Mucosa of descending colon (tissue), 3 donors: ENCODE measurements around the gene GALNT1. TPM values are rescaled to one million over a fixed set of nuclear protein-coding genes. Genes with fewer than 3 reads are reported as not detected.

Experiments
- ATAC-seq: fragments of 200-7000 bp; cut with Tn5 transposase; one replicate; pipeline ENCODE4 v1.9.1; 2020; ENCODE audit warnings: mild to moderate bottlenecking, moderate library complexity
- DNase-seq, 3 donors: peaks; one replicate each; pipeline ENCODE4 v3.0.0-alpha.2; 2020
- H3K36me3 ChIP-seq: fragments of 200-600 bp; one replicate; pipeline ENCODE4 v1.8.0; 2021; ENCODE audit warnings: low read depth, mild to moderate bottlenecking
- H3K4me1 ChIP-seq: fragments of 200-600 bp; one replicate; pipeline ENCODE4 v1.8.0; 2021; ENCODE audit warnings: low read depth, mild to moderate bottlenecking
- H3K4me3 ChIP-seq: fragments of 200-600 bp; one replicate; pipeline ENCODE4 v1.8.0; 2021; ENCODE audit warnings: mild to moderate bottlenecking
- H3K9me3 ChIP-seq: fragments of 200-600 bp; one replicate; pipeline ENCODE4 v1.8.0; 2021; ENCODE audit warnings: mild to moderate bottlenecking
- CTCF ChIP-seq: fragments of 200-600 bp; IDR thresholded peaks from one replicate; pipeline ENCODE4 v1.8.0; 2022; ENCODE audit warnings: antibody characterized with exemption, mild to moderate bottlenecking
- intact Hi-C, 2 donors: fragments of 100-400 bp; cut with DNase I in 1 of 2; cut with micrococcal nuclease in 1 of 2; formaldehyde crosslinking; loops; one replicate each; pipeline versions ENCODE4 v1.11.0 to v1.11.1; 2022; cut with DNase I, micrococcal nuclease
- total RNA-seq, 3 donors: library from RNA; stranded (reverse); fragmentation: NEBNext Ultra II Directional in 2 of 3; extraction: Animal tissue kit (Norgen Biotek cat#: 25700) in 2 of 3; gene quantifications; one replicate each; pipeline versions ENCODE4 v1.2.1 to v1.2.4, GENCODE V29; 2021 to 2023
- donor health status: DM: no; HTN: no; CAD: no; lungs with moderate emphysema.
- donor health status: DM: no; HTN: no; CAD: no.
- donor health status: DM: no; HTN: yes; CAD: no.

Gene GALNT1
- total RNA-seq, 3 donors from 2014 or later = 82.7 to 118 (median 109) TPM

GRCh38 chr18:35641916-35642315, 60.4 kb downstream of the GALNT1 start:
- Histone ChIP-seq H3K4me1 (no peaks in the 10 kb centered on the region), H3K9me3 (peaks cover 9% of the 10 kb centered on the region), H3K36me3 (no peaks in the 10 kb centered on the region), H3K4me3 (no peak overlapping the region)
- TF ChIP-seq CTCF = no peak
- intact Hi-C loops = no loop called here
- ATAC-seq (no peak), DNase-seq (no peak)

DNA sequence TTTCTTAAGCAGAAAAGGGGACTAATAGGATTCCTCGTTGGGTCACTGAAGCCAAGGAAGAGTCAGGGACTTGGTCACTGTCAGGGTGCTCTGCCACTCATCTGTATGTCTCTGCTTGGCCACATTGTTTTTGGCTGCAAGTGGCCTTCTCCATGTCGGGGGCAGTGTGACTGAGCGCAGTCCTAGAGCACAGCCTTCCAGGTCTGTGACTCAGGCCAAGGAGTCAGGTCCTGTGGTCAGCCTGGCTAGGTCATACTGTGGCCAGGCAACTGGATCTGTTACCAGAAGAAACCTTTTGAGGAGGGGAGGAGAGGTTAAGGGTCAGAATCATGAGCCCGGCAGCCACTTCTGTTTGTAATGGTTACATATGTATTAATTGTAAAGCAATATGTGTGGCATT, 61.3 kb downstream of the GALNT1 start:
- Histone ChIP-seq H3K4me1 (no peaks in the 10 kb centered on the region), H3K4me3 (no peak overlapping the region), H3K9me3 (peaks cover 4% of the 10 kb centered on the region), H3K36me3 (no peaks in the 10 kb centered on the region)
- intact Hi-C loops = no loop called here
- no peak for ATAC-seq
- DNase-seq = no peak
- TF ChIP-seq CTCF = no peak

DNA sequence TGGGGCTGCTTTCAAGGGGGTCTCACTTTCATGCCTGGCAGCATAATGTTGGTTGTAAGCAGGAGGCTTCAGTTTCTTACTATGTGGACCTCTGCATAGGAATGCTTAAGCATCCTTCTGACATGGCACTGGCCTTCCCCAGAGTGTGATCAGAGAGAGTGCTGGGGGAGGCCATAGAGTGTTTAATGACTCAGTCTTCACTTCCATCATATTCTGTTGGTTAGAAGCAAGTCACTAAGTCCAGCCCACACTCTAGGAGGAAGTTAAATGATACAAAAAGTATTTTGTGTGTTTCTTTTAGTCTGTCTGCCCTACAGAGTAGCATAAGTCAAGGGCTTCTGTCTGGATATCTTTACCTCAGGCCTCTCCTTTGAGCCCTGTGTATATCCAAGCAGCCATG, 64.9 kb downstream of the GALNT1 start:
- no peaks in the 10 kb centered on the region for H3K36me3 ChIP-seq
- no peak for TF ChIP-seq CTCF
- no peaks in the 10 kb centered on the region for H3K4me1 ChIP-seq
- ATAC-seq = no peak
- no peak overlapping the region for H3K4me3 ChIP-seq
- intact Hi-C loops = no loop called here
- DNase-seq = no peak
- H3K9me3 ChIP-seq = no peaks in the 10 kb centered on the region

- Histone ChIP-seq H3K4me3 (no peak overlapping the region), H3K36me3 (no peaks in the 10 kb centered on the region), H3K4me1 (no peaks in the 10 kb centered on the region), H3K9me3 (no peaks in the 10 kb centered on the region)
- DNase-seq (no peak), ATAC-seq (no peak)
- intact Hi-C loops = no loop called here
- TF ChIP-seq CTCF = no peak
These were observed 72.0 kb downstream of the GALNT1 start for GRCh38 chr18:35653392-35654135.

GRCh38 chr18:35658112-35658511, 76.6 kb downstream of the GALNT1 start:
- ATAC-seq = no peak
- Histone ChIP-seq H3K4me3 (no peak overlapping the region), H3K9me3 (no peaks in the 10 kb centered on the region), H3K36me3 (no peaks in the 10 kb centered on the region), H3K4me1 (no peaks in the 10 kb centered on the region)
- TF ChIP-seq CTCF = no peak
- intact Hi-C loops = no loop called here
- DNase-seq = no peak
